ENCODE measurements around the gene DGKZ.

- TF ChIP-seq POLR2A (IDR thresholded peaks at IDR 0.05) (no peak), POLR2AphosphoS5 (IDR thresholded peaks at IDR 0.05) (no peak), CTCF (IDR thresholded peaks at IDR 0.05) (no peak), EP300 (IDR thresholded peaks at IDR 0.05) (no peak)
Measured at GRCh38 chr11:46341454-46341853, 5.8 kb upstream of the DGKZ start.

Measured in stomach (tissue), 4 donors.